Activated T-helper 1 cell treated with anti-CD3 and anti-CD28 coated beads, Interleukin-12 subunit alpha, Interleukin-12 subunit beta, Interleukin-2, Interleukin-4 antibody, amounts not matched to agents 30 ng/mL and 10 ng/mL and 1 ng/mL, durations not matched to agents 14 hours and 24 hours and 36 hours (primary cell): Measurements from ENCODE around the gene COL6A2. TPM values are rescaled to one million over a fixed set of nuclear protein-coding genes. Genes with fewer than 3 reads are reported as not detected.
"Not testable (repeated sequence)": the region's sequence is repeated elsewhere in the genome, so short reads cannot be mapped to it uniquely, and the experiment has no call there.

Source experiments
- DNase-seq: peaks from one replicate; pipeline ENCODE4 v3.0.0; 2021; ENCODE audit warnings: low spot score
- H3K27ac Mint-ChIP-seq: one replicate; pipeline ENCODE4 v1.8.0; 2021; ENCODE audit warnings: mild to moderate bottlenecking, mixed read lengths
- H3K27me3 Mint-ChIP-seq: one replicate; pipeline ENCODE4 v1.8.0; 2022; ENCODE audit warnings: mild to moderate bottlenecking, moderate library complexity, mixed read lengths; ENCODE audit not compliant: insufficient read depth
- H3K36me3 Mint-ChIP-seq: one replicate; pipeline ENCODE4 v1.8.0; 2021; ENCODE audit warnings: low read depth, mixed read lengths
- H3K4me1 Mint-ChIP-seq: one replicate; pipeline ENCODE4 v1.8.0; 2021; ENCODE audit warnings: low read depth, mixed read lengths
- H3K4me3 Mint-ChIP-seq: one replicate; pipeline ENCODE4 v1.8.0; 2021; ENCODE audit warnings: mild to moderate bottlenecking, moderate library complexity, mixed read lengths
- H3K9me3 Mint-ChIP-seq: one replicate; pipeline ENCODE4 v1.8.0; 2021; ENCODE audit warnings: mixed read lengths
- intact Hi-C: fragments of 100-400 bp; cut with micrococcal nuclease; formaldehyde crosslinking; loops from one replicate; pipeline ENCODE4 v1.15.1; 2024
- total RNA-seq: library from RNA; stranded (reverse); gene quantifications from 2 replicates; pipeline ENCODE4 v1.2.3, GENCODE V29; 2022

Gene COL6A2
- total RNA-seq, 1 donor from 2014 or later: 1.4 TPM

GRCh38 chr21:46168238-46168637 is 70.3 kb downstream of the COL6A2 start:
- peaks cover 3% of the 10 kb centered on the region for H3K27me3 Mint-ChIP-seq
- H3K4me1 Mint-ChIP-seq: no peaks in the 10 kb centered on the region
- intact Hi-C loops: no loop called here
- H3K4me3 Mint-ChIP-seq: no peak overlapping the region
- DNase-seq: no peak
- H3K36me3 Mint-ChIP-seq: no peaks in the 10 kb centered on the region
- H3K9me3 Mint-ChIP-seq: peaks cover 5% of the 10 kb centered on the region
- H3K27ac Mint-ChIP-seq: no peak overlapping the region

- peaks cover 5% of the 10 kb centered on the region for H3K9me3 Mint-ChIP-seq
- intact Hi-C loops: no loop called here
- DNase-seq: no peak
- no peaks in the 10 kb centered on the region for H3K4me1 Mint-ChIP-seq
- H3K36me3 Mint-ChIP-seq: no peaks in the 10 kb centered on the region
- H3K4me3 Mint-ChIP-seq: no peak overlapping the region
- no peak overlapping the region for H3K27ac Mint-ChIP-seq
- no peaks in the 10 kb centered on the region for H3K27me3 Mint-ChIP-seq
These were observed 70.9 kb downstream of the COL6A2 start for GRCh38 chr21:46168659-46169386.

GRCh38 chr21:46170436-46171193 is 72.7 kb downstream of the COL6A2 start:
- intact Hi-C loops, H3K36me3 Mint-ChIP-seq, H3K4me1 Mint-ChIP-seq, H3K27ac Mint-ChIP-seq, H3K27me3 Mint-ChIP-seq, H3K4me3 Mint-ChIP-seq: not testable (repeated sequence)
- peaks cover 19% of the 10 kb centered on the region for H3K9me3 Mint-ChIP-seq
- peak; percentile 13 for DNase-seq

- intact Hi-C loops: no loop called here
- Mint-ChIP-seq H3K4me3 (no peak overlapping the region), H3K27me3 (peaks cover 7% of the 10 kb centered on the region), H3K27ac (no peak overlapping the region), H3K4me1 (no peaks in the 10 kb centered on the region), H3K9me3 (peaks cover 28% of the 10 kb centered on the region), H3K36me3 (peaks cover 2% of the 10 kb centered on the region)
- DNase-seq: no peak
These were observed 73.7 kb downstream of the COL6A2 start for GRCh38 chr21:46171585-46171984.

GRCh38 chr21:46171996-46172862 is 74.3 kb downstream of the COL6A2 start:
- peaks cover 2% of the 10 kb centered on the region for H3K36me3 Mint-ChIP-seq
- no peak overlapping the region for H3K4me3 Mint-ChIP-seq
- H3K27ac Mint-ChIP-seq: no peak overlapping the region
- H3K4me1 Mint-ChIP-seq: no peaks in the 10 kb centered on the region
- H3K9me3 Mint-ChIP-seq: peaks cover 32% of the 10 kb centered on the region
- intact Hi-C loops: no loop called here
- DNase-seq: no peak
- H3K27me3 Mint-ChIP-seq: peaks cover 7% of the 10 kb centered on the region

- no peak for DNase-seq
- no peaks in the 10 kb centered on the region for H3K4me1 Mint-ChIP-seq
- no peak overlapping the region for H3K27ac Mint-ChIP-seq
- no peak overlapping the region for H3K4me3 Mint-ChIP-seq
- peaks cover 36% of the 10 kb centered on the region for H3K9me3 Mint-ChIP-seq
- peaks cover 7% of the 10 kb centered on the region for H3K27me3 Mint-ChIP-seq
- H3K36me3 Mint-ChIP-seq: peaks cover 2% of the 10 kb centered on the region
- intact Hi-C loops: no loop called here
These were observed 75.1 kb downstream of the COL6A2 start for GRCh38 chr21:46172863-46173528.

GRCh38 chr21:46173573-46173972 is 75.7 kb downstream of the COL6A2 start:
- no peak overlapping the region for H3K27ac Mint-ChIP-seq
- intact Hi-C loops: no loop called here
- H3K4me3 Mint-ChIP-seq: no peak overlapping the region
- no peak for DNase-seq
- peaks cover 2% of the 10 kb centered on the region for H3K36me3 Mint-ChIP-seq
- H3K27me3 Mint-ChIP-seq: peaks cover 7% of the 10 kb centered on the region
- no peaks in the 10 kb centered on the region for H3K4me1 Mint-ChIP-seq
- peaks cover 36% of the 10 kb centered on the region for H3K9me3 Mint-ChIP-seq

GRCh38 chr21:46176443-46177129 is 78.7 kb downstream of the COL6A2 start:
- H3K36me3 Mint-ChIP-seq, DNase-seq, H3K27ac Mint-ChIP-seq, intact Hi-C loops, H3K4me1 Mint-ChIP-seq, H3K4me3 Mint-ChIP-seq, H3K27me3 Mint-ChIP-seq: not testable (repeated sequence)
- peaks cover 30% of the 10 kb centered on the region for H3K9me3 Mint-ChIP-seq

GRCh38 chr21:46178961-46179360 is 81.0 kb downstream of the COL6A2 start:
- intact Hi-C loops: no loop called here
- Mint-ChIP-seq H3K27ac (no peak overlapping the region), H3K27me3 (peaks cover 7% of the 10 kb centered on the region), H3K4me3 (no peak overlapping the region), H3K4me1 (no peaks in the 10 kb centered on the region), H3K9me3 (peaks cover 30% of the 10 kb centered on the region), H3K36me3 (peaks cover 2% of the 10 kb centered on the region)
- no peak for DNase-seq

Other genes with a start within 250 kb of the COL6A2 start
- 0.42 and 0.62 TPM in 2 replicates for gene COL6A1, start 116.3 kb upstream of the COL6A2 start, total RNA-seq
- gene FTCD, start 57.5 kb downstream of the COL6A2 start, total RNA-seq: 0.56 and 0.62 TPM in 2 replicates
- gene SPATC1L, start 86.3 kb downstream of the COL6A2 start, total RNA-seq: 12.1 and 12.8 TPM in 2 replicates
- 15.8 and 17.0 TPM in 2 replicates for gene LSS, start 130.7 kb downstream of the COL6A2 start, total RNA-seq
- 131 and 137 TPM in 2 replicates for gene MCM3AP, start 187.5 kb downstream of the COL6A2 start, total RNA-seq
- gene YBEY, start 188.2 kb downstream of the COL6A2 start, total RNA-seq: 16.7 and 17.6 TPM in 2 replicates
- gene C21orf58, start 225.8 kb downstream of the COL6A2 start, total RNA-seq: 26.7 and 26.9 TPM in 2 replicates
- gene PCNT, start 226.0 kb downstream of the COL6A2 start, total RNA-seq: 58.4 and 59.7 TPM in 2 replicates